ENCODE measurements around the gene MESD.
A peak's percentile ranks its signal among the peaks of the same experiment; 100 is the strongest.

The MESD gene

GRCh38 chr15:80989518-80990478, at the start of gene MESD:
MESD (minus strand) TSS chr15:80989819; CDS start chr15:80989791, 28 bp downstream.
- DNase-seq = peak; percentile 63 to 99 (median 94)

GRCh38 chr15:81038975-81039607, 49.5 kb upstream of the MESD start:
- DNase-seq = no peak

- DNase-seq = no peak
Observed at GRCh38 chr15:81037952-81038743, 48.5 kb upstream of the MESD start.

GRCh38 chr15:81033508-81033907, 43.9 kb upstream of the MESD start:
- no peak for DNase-seq

GRCh38 chr15:81032818-81033217, 43.2 kb upstream of the MESD start:
- DNase-seq = no peak

GRCh38 chr15:81032355-81032754, 42.7 kb upstream of the MESD start:
- no peak for DNase-seq

GRCh38 chr15:81031203-81031602, 41.6 kb upstream of the MESD start:
- DNase-seq = no peak

GRCh38 chr15:81030301-81030750, 40.7 kb upstream of the MESD start:
- no peak for DNase-seq

- no peak for DNase-seq
Observed at GRCh38 chr15:81029414-81030300, 40.0 kb upstream of the MESD start.

- no peak for DNase-seq
Observed at GRCh38 chr15:81026836-81027599, 37.4 kb upstream of the MESD start.

- no peak for DNase-seq
Observed at GRCh38 chr15:81025721-81026370, 36.2 kb upstream of the MESD start.

GRCh38 chr15:81024936-81025335, 35.3 kb upstream of the MESD start:
- no peak for DNase-seq

- peak in 1 of 56 donors; percentile 11 for DNase-seq
Observed at GRCh38 chr15:81024265-81024872, 34.8 kb upstream of the MESD start.

- peak in 44 of 56 donors; percentile 11 to 77 (median 38) for DNase-seq
Observed at GRCh38 chr15:81023483-81024264, 34.1 kb upstream of the MESD start.

GRCh38 chr15:81021321-81021720, 31.7 kb upstream of the MESD start:
- DNase-seq = no peak

GRCh38 chr15:81018197-81018596, 28.6 kb upstream of the MESD start:
- no peak for DNase-seq

GRCh38 chr15:81016489-81017068, 27.0 kb upstream of the MESD start:
- DNase-seq = no peak
